ENCODE data around the gene PCDHGA1.

The PCDHGA1 gene

DNA sequence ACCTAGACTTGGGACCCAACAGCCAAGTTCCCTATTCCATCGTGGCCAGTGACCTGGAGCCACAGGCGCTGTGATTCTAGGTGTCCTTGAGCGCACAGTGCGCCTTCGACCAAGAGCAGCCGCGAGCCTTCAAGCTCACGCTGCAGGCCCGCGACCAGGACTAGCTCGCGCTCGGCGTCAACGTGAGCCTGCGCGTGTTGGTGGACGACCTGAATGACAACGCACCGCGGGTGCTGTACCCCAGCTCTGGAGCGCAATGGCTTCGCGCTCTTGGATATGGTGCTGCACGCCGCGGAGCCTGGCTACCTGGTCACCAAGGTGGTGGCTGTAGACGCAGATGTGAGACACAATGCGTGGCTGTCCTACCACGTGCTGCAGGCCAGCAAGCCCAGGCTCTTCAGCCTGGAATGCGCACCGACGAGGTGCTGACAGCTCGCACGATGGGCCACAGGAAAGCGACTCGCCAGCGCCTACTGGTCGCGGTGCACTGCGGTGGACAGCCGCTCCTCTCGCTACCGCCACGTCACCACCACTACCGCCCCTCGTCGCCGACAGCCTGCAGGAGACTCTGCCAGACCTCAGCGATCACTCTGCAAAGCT lies 111.4 kb downstream of the PCDHGA1 start:
- no peak for DNase-seq (ENCODE audit: low read depth)

DNA sequence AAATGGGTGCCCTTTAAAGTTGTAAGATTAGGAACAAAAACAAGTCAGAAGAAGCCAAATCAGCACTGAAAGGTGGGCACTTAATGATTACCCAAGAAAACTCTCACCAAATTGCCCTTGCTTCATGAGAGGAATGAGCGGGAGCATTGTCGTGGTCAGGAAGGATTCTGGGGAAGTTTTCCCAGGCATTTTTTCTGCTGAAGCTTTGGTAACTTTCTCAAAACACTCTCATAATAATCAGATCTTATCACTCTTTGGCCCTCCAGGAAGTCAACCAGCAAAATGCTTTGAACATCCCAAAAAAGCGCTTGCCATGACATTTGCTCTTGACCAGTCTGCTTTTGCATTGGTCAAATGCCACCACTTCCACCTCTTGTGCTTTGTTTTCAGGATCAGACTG lies 135.0 kb downstream of the PCDHGA1 start:
- no peak for DNase-seq (ENCODE audit: low read depth)

DNA sequence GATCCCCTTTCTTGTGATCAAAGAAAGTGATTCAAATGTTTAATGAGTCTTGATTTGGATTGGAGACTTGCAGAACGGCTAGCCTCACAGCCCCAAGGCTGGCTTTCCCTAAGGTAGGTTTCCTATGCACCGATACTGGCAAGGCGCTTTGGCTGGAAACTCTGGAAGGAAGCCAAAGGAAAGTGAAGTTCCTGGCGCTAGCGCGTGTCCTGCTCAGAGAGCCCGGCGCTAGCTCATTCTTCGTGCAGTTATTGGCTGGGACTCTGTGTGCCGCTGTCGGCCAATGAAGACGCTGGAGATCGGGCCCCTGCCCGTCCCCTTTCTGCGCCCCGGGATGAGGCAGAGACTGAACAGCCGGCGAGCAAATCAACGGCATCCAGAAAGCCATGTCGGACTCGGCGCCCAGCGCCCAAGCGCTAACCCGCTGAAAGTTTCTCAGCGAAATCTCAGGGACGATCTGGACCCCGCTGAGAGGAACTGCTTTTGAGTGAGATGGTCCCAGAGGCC lies 145.4 kb downstream of the PCDHGA1 start, which contains the start of gene PCDHGC3:
Gene PCDHGC3, plus strand, starts transcription at position 342 of the 507 bp plus-strand sequence. Its CDS starts 151 bp downstream, at position 493.
- peak; percentile 51 for DNase-seq (ENCODE audit: low read depth)

DNA sequence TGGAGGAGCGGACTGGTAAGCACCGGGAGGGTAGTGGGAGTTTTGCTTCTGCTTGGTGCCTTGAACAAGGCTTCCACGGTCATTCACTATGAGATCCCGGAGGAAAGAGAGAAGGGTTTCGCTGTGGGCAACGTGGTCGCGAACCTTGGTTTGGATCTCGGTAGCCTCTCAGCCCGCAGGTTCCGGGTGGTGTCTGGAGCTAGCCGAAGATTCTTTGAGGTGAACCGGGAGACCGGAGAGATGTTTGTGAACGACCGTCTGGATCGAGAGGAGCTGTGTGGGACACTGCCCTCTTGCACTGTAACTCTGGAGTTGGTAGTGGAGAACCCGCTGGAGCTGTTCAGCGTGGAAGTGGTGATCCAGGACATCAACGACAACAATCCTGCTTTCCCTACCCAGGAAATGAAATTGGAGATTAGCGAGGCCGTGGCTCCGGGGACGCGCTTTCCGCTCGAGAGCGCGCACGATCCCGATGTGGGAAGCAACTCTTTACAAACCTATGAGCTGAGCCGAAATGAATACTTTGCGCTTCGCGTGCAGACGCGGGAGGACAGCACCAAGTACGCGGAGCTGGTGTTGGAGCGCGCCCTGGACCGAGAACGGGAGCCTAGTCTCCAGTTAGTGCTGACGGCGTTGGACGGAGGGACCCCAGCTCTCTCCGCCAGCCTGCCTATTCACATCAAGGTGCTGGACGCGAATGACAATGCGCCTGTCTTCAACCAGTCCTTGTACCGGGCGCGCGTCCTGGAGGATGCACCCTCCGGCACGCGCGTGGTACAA lies 146.0 kb downstream of the PCDHGA1 start:
- DNase-seq (ENCODE audit: low read depth) = no peak

DNA sequence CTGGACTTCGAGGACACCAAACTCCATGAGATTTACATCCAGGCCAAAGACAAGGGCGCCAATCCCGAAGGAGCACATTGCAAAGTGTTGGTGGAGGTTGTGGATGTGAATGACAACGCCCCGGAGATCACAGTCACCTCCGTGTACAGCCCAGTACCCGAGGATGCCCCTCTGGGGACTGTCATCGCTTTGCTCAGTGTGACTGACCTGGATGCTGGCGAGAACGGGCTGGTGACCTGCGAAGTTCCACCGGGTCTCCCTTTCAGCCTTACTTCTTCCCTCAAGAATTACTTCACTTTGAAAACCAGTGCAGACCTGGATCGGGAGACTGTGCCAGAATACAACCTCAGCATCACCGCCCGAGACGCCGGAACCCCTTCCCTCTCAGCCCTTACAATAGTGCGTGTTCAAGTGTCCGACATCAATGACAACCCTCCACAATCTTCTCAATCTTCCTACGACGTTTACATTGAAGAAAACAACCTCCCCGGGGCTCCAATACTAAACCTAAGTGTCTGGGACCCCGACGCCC lies 146.8 kb downstream of the PCDHGA1 start:
- no peak for DNase-seq (ENCODE audit: low read depth)

DNA sequence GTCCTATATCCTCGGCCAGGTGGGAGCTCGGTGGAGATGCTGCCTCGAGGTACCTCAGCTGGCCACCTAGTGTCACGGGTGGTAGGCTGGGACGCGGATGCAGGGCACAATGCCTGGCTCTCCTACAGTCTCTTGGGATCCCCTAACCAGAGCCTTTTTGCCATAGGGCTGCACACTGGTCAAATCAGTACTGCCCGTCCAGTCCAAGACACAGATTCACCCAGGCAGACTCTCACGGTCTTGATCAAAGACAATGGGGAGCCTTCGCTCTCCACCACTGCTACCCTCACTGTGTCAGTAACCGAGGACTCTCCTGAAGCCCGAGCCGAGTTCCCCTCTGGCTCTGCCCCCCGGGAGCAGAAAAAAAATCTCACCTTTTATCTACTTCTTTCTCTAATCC lies 147.5 kb downstream of the PCDHGA1 start:
- DNase-seq (ENCODE audit: low read depth) = no peak

DNA sequence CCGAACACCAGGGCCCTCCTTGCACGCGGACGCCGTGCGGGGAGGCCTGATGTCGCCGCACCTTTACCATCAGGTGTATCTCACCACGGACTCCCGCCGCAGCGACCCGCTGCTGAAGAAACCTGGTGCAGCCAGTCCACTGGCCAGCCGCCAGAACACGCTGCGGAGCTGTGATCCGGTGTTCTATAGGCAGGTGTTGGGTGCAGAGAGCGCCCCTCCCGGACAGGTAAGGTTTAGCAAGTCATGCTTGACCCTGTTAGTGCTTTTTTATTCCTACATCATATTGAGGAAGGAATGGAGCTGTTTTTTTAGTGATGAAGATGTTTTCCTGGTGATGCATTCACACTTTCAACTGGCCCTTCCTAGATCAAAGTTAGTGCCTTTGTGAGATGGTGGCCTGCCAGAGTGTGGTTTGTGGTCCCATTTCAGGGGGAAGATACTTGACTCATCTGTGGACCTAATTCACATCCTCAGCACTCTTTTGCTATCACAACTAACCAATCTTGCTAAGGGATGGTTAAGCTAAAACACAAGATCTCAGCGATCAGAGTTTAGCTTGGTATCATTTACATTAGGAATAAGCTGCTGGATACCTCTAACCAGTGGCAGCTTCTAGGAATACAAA lies 148.1 kb downstream of the PCDHGA1 start:
- DNase-seq (ENCODE audit: low read depth) = no peak

DNA sequence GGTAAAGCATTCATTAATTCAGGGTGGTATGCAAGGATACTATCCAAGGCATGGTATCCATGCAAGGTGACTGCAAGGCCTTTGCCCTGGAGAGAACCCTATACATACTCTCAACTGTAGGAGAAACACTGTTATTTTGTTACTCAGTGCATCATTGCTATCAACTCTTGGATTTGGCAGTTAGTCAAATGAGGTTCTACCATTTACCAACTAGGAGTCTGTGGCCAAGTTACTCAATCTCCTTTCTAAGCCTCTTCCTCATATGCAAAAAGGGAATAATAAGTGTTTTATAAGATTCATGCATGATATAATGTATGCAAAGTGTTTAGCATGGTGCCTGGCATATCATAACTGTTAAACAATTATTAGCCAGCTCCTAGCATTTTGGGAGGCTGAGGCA lies 149.5 kb downstream of the PCDHGA1 start:
- no peak for DNase-seq (ENCODE audit: low read depth)

DNA sequence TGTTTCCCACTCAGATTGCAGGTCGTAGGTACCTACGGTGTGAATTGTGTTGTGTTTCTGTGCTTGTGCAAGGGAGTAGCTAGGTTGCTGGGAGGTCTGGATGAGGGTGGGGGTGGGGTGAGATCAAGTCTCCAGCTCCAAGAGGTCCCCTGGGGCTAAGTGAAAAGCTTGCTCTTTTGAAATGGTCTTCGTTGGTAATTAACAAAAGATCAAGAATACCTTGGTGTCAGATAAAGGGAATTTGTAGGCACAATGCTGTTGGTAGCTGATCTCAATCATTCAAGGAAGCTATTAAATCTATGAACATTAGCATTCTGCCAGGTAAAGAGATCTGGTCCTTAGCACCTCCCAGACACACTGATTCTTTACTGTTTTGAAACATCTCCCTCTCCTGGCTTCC lies 153.6 kb downstream of the PCDHGA1 start:
- DNase-seq (ENCODE audit: low read depth) = no peak

DNA sequence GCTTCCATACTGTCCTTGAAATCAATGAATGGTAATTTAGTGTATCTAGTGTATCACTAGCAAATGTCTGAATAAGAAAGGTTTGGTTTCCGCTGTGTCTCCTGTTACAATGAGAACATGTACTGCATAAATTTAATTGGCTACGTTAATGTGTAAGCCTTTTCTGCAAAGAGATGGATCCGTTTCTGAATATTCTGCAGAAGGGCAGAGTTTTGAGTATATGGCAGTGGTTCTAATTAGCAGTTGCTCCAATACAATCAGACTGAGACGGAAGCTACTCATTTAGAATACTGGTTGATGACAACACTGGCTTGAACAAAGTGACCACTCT lies 154.0 kb downstream of the PCDHGA1 start:
- DNase-seq (ENCODE audit: low read depth) = no peak

DNA sequence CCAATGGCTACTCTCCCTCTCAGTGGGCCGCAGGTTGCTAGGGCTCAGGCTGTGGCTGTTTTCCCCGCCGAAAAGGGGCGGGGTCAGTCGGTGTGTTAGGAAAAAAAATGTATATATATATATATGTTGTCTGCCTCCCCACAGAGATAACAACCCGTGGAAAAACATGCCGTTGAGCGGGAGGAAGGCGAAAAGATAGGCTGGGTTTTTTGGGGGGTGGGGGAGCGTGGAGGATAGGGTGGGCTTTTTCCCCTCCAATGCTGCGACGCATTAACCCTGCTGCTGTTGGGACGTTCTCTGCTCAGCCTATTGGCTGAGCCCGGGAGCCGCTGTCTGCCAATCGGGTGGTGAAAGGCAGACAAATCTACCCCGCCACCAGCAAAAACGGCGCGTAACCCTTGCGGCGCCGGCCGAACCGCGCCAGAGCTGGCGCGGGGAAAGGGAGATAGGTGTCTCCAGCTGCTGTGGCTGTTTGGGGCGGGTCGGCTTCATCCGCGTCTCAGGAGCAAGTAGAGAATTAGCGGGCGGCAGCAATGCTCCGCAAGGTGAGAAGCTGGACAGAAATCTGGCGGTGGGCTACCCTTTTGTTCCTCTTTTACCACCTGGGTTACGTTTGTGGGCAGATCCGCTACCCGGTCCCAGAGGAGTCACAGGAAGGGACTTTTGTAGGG lies 154.5 kb downstream of the PCDHGA1 start, which contains the start of gene PCDHGC4:
Gene PCDHGC4, plus strand, starts transcription at position 390 of the 671 bp plus-strand sequence. Its CDS starts 144 bp downstream, at position 534.
- DNase-seq (ENCODE audit: low read depth) = no peak

DNA sequence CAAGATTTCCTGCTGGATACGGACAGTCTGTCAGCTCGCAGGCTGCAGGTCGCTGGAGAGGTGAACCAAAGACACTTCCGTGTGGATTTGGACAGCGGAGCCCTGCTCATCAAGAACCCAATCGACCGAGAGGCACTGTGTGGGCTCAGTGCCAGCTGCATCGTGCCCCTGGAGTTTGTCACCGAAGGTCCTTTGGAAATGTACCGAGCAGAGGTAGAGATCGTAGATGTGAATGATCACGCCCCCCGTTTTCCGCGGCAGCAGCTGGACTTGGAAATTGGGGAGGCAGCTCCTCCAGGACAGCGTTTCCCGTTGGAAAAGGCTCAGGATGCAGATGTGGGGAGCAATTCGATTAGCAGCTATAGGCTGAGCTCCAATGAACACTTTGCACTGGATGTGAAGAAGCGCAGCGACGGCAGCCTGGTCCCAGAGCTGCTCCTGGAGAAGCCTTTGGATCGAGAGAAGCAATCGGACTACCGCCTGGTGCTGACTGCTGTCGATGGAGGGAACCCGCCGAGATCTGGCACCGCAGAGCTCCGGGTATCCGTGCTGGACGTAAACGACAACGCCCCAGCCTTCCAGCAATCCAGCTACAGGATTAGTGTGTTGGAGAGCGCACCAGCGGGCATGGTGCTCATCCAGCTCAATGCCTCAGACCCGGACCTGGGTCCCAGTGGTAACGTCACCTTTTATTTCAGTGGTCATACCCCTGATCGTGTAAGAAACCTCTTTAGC lies 155.2 kb downstream of the PCDHGA1 start:
- DNase-seq (ENCODE audit: low read depth) = no peak

DNA sequence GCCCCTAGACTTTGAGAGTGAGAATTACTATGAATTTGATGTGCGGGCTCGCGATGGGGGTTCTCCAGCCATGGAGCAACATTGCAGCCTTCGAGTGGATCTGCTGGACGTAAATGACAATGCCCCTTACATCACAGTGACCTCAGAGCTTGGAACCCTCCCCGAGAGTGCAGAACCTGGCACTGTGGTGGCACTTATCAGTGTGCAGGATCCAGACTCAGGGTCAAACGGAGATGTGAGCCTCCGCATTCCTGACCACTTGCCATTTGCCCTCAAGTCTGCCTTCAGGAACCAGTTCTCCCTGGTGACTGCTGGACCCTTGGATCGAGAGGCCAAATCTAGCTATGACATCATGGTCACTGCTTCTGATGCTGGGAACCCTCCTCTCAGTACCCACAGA lies 155.8 kb downstream of the PCDHGA1 start:
- no peak for DNase-seq (ENCODE audit: low read depth)

DNA sequence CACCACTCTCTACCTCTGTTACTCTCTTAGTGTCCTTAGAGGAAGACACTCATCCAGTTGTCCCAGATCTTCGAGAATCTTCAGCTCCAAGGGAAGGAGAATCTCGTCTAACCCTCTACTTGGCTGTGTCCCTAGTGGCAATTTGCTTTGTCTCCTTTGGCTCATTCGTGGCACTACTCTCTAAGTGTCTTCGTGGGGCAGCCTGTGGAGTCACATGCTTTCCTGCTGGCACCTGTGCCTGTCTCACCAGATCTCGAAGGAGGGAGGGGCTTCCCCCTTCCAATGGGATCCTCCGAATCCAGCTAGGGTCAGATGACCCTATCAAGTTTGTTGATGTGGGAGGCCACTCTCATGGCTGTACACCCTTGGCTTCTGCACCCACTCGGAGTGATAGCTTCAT lies 156.8 kb downstream of the PCDHGA1 start:
- DNase-seq (ENCODE audit: low read depth) = no peak

DNA sequence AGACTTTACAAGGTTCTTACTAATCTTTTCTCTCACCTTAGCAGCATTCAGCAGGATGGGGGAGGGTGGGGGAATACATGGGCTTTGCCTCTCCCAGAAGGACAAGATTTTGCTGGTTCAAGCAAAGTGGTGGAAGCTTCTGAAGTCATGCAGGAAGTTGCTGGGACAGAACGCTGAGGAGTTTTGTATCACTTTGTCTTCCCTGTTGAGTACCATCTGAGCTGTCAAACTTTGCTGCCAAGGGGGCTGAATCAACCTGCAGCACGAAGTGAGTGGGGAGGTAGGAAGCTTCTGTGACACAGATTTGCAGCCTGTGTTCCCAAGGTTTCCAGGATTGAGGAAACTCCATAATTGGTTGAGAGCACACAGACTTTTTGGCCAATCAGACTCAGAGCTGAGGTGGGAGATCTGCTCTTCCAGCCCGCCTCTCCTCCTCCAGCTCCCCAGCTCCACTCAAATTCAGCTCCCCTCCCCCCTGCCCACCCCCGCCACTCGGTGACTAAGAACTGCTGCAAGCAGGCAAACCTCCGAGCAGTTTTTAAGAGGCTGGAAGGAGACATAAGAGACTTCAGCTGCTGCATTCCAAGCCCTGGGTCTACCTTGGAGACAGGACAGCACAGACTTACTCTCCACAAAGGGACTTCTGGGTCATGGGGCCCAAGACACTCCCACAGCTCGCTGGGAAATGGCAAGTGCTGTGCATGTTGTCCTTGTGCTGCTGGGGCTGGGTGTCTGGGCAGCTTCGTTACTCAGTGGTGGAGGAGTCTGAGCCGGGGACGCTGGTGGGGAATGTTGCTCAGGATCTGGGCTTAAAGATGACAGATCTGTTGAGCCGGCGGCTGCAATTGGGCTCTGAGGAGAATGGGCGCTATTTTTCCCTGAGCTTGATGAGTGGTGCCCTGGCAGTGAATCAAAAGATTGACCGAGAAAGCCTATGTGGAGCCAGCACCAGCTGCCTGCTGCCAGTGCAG lies 158.6 kb downstream of the PCDHGA1 start, which contains the start of gene PCDHGC5:
Gene PCDHGC5, plus strand, starts transcription at position 491 of the 971 bp plus-strand sequence. Its CDS starts 160 bp downstream, at position 651.
- DNase-seq (ENCODE audit: low read depth) = no peak

DNA sequence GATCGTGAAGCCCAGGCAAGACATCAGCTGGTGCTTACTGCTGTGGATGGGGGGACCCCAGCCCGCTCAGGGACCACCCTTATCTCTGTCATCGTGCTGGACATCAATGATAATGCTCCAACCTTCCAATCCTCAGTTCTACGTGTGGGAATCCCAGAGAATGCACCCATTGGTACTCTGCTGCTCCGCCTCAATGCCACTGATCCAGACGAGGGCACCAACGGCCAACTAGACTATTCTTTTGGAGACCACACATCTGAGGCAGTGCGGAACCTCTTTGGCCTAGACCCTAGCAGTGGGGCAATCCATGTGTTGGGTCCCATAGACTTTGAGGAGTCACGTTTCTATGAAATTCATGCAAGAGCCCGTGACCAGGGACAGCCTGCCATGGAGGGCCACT lies 159.5 kb downstream of the PCDHGA1 start:
- no peak for DNase-seq (ENCODE audit: low read depth)

DNA sequence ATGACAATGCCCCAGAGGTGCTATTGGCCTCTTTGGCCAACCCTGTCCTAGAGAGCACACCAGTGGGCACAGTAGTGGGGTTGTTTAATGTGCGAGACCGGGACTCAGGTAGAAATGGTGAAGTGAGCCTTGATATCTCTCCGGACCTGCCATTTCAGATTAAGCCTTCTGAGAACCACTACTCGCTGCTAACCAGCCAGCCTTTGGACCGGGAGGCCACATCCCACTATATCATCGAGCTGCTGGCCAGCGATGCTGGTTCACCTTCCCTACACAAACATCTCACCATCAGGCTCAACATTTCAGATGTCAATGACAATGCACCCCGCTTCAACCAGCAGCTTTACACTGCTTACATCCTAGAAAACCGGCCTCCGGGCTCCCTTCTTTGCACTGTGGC lies 160.0 kb downstream of the PCDHGA1 start:
- DNase-seq (ENCODE audit: low read depth) = no peak

DNA sequence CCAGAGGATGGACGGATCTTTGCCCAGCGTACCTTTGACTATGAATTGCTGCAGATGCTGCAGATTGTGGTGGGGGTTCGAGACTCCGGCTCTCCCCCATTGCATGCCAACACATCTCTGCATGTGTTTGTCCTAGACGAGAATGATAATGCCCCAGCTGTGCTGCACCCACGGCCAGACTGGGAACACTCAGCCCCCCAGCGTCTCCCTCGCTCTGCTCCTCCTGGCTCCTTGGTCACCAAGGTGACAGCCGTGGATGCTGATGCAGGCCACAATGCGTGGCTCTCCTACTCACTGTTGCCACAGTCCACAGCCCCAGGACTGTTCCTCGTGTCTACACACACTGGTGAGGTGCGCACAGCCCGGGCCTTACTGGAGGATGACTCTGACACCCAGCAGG lies 160.5 kb downstream of the PCDHGA1 start:
- DNase-seq (ENCODE audit: low read depth) = no peak

DNA sequence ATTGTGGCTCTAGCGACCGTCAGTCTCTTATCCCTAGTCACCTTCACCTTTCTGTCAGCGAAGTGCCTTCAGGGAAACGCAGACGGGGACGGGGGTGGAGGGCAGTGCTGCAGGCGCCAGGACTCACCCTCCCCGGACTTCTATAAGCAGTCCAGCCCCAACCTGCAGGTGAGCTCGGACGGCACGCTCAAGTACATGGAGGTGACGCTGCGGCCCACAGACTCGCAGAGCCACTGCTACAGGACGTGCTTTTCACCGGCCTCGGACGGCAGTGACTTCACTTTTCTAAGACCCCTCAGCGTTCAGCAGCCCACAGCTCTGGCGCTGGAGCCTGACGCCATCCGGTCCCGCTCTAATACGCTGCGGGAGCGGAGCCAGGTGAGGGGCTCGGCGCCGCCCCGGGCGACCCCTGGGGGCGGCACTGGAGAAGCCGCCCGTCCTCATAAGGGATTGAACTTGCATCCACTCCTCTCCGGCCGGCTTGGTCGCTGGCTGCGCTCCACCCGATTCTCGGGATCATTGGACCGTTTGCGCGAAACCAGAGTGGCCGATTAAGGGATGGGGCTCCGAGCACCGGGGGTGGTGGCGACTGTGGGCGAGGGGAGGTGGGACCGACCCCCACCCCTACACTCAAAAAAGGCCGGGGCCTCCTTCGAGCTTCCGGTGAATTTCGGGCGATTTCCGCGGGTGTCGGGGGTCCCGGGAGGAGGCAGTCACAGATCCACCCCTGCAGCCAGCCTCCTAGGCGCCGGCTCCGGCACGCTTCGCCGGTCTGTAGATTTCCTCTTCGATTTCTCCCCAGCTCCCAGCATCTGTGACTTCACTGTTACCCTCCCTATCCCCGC lies 161.2 kb downstream of the PCDHGA1 start:
- no peak for DNase-seq (ENCODE audit: low read depth)
